ENCODE results near the gene NR2F2.

The NR2F2 gene

DNA sequence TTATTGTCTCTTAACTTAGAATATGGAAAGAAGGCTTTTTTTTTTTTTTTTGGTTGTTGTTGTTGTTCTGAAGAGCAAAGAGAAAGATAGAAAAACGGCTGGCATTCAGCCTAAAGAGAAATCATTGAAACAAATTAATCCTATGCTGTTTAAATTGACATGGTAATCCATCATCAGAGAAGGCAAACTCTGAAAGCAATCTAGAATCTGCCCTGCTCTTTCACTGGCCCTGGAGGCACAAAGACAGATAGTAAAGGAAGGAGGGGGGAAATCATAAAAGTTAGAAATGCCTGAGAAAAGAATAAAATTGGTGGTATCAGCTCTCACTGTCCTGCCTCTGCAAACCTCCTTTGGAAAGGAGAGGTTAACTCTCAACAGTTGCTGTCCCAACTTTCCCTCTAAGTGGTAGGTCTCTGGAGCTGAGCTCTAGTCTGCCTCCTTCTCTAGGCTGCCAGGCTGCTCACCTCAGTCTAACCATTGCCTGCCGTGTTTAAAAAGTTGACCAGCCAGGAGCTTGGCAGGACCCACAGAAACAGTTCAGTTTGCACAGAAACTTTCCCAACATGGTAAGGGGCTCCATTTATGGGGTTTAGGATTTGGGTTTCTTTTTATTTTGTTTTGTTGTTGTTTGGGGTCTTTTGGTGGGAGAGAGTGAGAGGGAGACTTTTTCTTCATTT is 13.4 kb upstream of the NR2F2 start:
- H3K4me3 ChIP-seq (ENCODE audit: low read depth, low read length): peak overlapping the region; percentile 50
- peaks cover 63% of the 10 kb centered on the region for H3K79me2 ChIP-seq (ENCODE audit: control insufficient read depth, insufficient read depth, low read length, unreplicated experiment)
- no peak overlapping the region for H2AFZ ChIP-seq (ENCODE audit: low read length, unreplicated experiment)
- H3K4me1 ChIP-seq (ENCODE audit: control insufficient read depth, insufficient read depth, low read length, unreplicated experiment): peaks cover 21% of the 10 kb centered on the region
- peak overlapping the region; percentile 35 for H3K27ac ChIP-seq (ENCODE audit: low read depth, low read length)
- H3K36me3 ChIP-seq (ENCODE audit: insufficient read depth, low read length): 0 out of 2 replicates have a peak, but pooled peaks cover 3% of the 10 kb centered on the region
- no peaks in the 10 kb centered on the region for H3K27me3 ChIP-seq (ENCODE audit: insufficient read depth, low read length)

DNA sequence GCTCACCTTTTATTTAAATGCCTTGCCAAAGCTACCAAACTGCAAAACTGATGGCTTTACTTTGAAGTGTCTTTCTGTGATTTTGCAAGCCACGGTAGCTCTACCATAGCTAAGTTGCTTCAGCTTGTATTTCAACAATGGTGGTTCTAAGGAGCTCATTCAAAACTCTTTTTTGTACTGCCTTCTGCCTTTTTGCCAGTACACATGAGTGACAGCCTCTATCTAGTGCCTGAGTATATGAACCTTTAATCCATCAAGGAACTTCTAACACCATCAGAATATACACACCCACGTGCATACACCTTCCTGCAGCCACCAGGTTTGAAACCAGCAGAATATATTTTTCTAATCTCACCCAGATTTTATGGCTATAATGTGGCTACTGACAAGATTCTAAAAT is 10.4 kb upstream of the NR2F2 start:
- Histone ChIP-seq H3K4me3 (ENCODE audit: low read depth, low read length) (peak overlapping the region; percentile 50), H3K79me2 (ENCODE audit: control insufficient read depth, insufficient read depth, low read length, unreplicated experiment) (peaks cover 88% of the 10 kb centered on the region), H3K4me1 (ENCODE audit: control insufficient read depth, insufficient read depth, low read length, unreplicated experiment) (peaks cover 23% of the 10 kb centered on the region), H3K36me3 (ENCODE audit: insufficient read depth, low read length) (no peaks in the 10 kb centered on the region), H2AFZ (ENCODE audit: low read length, unreplicated experiment) (no peak overlapping the region), H3K27ac (ENCODE audit: low read depth, low read length) (0 out of 2 replicates have a peak overlapping the region, but pooled peaks have one; percentile 35), H3K27me3 (ENCODE audit: insufficient read depth, low read length) (no peaks in the 10 kb centered on the region)

DNA sequence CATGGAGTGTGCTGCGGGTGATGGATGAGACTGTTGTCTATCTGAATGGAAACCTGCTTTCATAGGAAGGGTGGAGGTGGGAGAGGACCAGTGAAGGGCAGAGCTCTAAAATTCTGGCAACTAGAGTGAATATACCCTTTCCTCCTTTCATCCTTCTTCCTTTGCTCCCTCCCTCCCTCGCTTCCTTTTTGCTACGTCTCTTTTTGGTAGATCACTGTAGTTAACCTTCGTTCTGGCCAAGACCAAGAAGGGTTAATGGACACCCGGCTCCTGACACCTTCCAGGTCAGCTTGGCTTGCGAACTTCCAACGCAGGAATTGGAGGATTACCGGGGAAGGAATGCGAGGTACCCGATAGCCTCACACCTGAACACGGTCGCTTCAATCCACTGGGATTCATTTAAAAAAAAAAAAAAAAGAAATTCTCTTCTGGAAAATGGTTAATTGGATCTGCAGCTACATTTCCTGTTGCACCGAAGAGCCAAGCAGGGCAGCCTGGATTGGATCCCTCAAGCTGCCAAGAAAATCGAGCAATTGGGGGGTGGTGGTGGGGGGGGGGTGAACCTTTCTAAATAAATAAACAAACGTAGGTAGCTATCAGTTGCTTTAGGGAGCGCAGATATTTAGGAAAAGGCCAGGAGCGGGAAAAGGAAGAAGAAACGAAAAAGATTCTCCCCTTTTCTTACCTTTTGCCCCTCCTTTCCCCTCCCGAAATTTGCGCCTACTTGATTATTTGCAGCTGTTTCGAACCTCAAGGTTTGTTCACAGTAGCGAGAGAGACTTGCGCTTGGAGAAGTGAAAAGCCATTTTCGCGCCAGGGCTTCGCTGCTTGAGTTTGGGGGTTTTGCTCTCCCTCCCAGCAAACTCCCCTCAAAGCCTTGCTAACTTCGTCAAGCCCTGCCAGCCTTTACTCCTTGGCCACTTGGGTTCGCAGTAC is 9.5 kb upstream of the NR2F2 start:
- H3K79me2 ChIP-seq (ENCODE audit: control insufficient read depth, insufficient read depth, low read length, unreplicated experiment): peaks cover 92% of the 10 kb centered on the region
- peaks cover 23% of the 10 kb centered on the region for H3K4me1 ChIP-seq (ENCODE audit: control insufficient read depth, insufficient read depth, low read length, unreplicated experiment)
- no peak overlapping the region for H2AFZ ChIP-seq (ENCODE audit: low read length, unreplicated experiment)
- no peaks in the 10 kb centered on the region for H3K36me3 ChIP-seq (ENCODE audit: insufficient read depth, low read length)
- H3K4me3 ChIP-seq (ENCODE audit: low read depth, low read length): peak overlapping the region; percentile 75
- H3K27me3 ChIP-seq (ENCODE audit: insufficient read depth, low read length): no peaks in the 10 kb centered on the region
- H3K27ac ChIP-seq (ENCODE audit: low read depth, low read length): peak overlapping the region; percentile 85

DNA sequence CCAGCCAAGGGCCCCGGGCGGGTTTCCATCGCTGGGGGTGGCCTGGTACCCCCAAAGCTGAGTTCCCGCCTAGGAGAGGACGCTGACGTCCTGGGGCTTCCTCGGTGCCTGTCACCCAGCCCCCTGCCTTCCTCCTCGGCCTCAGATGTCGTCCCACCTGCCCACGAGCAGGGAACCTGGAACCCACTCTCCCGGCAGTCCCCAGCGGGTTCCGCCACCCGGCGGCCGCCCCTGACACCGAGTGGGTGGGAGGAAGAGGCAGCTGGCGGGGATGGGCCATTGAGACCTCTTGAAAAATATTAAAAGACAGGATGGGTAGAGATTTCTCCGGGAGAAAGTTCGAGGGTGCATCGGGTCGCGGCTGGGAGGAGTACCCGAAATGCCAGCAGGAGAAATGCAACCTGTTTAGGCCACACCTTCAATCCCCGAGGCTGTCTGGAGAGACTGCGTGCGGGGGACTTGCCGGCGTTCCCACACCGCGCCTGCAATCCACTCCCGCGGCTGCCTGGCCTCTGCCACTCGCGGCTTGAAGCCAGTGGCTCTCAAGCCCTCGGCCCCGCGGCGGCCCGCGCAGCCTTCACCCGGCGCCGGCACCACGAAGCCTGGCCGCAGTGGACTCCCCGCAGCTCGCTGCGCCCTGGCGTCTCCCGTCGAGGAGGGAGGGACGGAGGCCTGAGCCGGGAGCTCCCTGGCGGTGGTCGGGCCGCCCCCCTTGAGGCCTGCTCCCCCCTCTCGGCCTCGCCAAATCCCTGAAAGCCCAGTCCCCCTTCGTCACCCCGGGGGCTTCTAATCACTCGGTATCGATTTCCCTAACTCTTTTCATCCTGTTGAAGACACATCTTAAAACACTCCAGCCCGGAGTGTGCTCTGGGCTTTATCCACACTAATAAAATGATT is 8.6 kb upstream of the NR2F2 start:
- H3K27me3 ChIP-seq (ENCODE audit: insufficient read depth, low read length): no peaks in the 10 kb centered on the region
- peaks cover 23% of the 10 kb centered on the region for H3K4me1 ChIP-seq (ENCODE audit: control insufficient read depth, insufficient read depth, low read length, unreplicated experiment)
- H2AFZ ChIP-seq (ENCODE audit: low read length, unreplicated experiment): no peak overlapping the region
- H3K4me3 ChIP-seq (ENCODE audit: low read depth, low read length): peak overlapping the region; percentile 75
- H3K27ac ChIP-seq (ENCODE audit: low read depth, low read length): peak overlapping the region; percentile 85
- no peaks in the 10 kb centered on the region for H3K36me3 ChIP-seq (ENCODE audit: insufficient read depth, low read length)
- peaks cover 95% of the 10 kb centered on the region for H3K79me2 ChIP-seq (ENCODE audit: control insufficient read depth, insufficient read depth, low read length, unreplicated experiment)

DNA sequence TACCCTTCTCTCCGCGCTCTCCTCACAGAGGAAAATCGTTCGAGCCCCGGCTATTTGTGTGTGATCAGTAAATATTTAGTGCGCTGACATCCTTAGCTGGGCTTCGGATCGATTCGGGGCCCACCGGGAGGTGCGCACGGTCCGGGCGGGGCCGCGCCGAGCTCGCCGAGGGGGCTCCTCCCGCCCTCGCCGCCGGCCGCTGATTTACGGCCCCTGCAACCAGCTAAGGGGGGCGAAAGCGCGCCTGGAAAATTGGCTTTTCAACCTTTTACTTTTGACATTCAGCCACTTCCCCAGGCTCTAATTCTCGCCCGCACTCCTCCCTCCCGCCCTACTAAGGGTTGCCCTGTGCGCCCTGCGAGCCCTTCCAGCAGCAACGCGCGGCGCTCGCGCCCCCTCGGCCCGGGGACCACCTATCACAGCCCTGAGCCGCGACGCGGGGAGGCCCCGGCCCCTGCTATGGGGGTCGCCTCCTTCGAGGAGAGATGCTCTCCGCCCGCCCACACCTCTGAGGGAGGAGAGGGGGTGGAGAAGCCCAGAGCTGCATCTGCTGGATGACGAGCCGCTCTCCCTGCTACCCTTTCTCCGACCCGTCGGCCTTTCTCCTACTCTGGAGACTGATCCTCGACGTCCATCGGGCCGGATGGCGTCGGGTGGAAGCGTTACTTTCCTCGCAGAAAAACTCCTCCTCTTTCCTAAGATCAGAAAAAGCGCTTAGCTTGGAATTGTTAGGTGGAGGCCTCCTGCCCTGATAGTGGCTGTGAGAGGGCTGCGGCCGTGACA is 7.8 kb upstream of the NR2F2 start:
- peaks cover 18% of the 10 kb centered on the region for H3K4me1 ChIP-seq (ENCODE audit: control insufficient read depth, insufficient read depth, low read length, unreplicated experiment)
- no peaks in the 10 kb centered on the region for H3K27me3 ChIP-seq (ENCODE audit: insufficient read depth, low read length)
- H2AFZ ChIP-seq (ENCODE audit: low read length, unreplicated experiment): no peak overlapping the region
- H3K27ac ChIP-seq (ENCODE audit: low read depth, low read length): peak overlapping the region; percentile 85
- peak overlapping the region; percentile 75 for H3K4me3 ChIP-seq (ENCODE audit: low read depth, low read length)
- H3K79me2 ChIP-seq (ENCODE audit: control insufficient read depth, insufficient read depth, low read length, unreplicated experiment): peaks cover 96% of the 10 kb centered on the region
- H3K36me3 ChIP-seq (ENCODE audit: insufficient read depth, low read length): no peaks in the 10 kb centered on the region

DNA sequence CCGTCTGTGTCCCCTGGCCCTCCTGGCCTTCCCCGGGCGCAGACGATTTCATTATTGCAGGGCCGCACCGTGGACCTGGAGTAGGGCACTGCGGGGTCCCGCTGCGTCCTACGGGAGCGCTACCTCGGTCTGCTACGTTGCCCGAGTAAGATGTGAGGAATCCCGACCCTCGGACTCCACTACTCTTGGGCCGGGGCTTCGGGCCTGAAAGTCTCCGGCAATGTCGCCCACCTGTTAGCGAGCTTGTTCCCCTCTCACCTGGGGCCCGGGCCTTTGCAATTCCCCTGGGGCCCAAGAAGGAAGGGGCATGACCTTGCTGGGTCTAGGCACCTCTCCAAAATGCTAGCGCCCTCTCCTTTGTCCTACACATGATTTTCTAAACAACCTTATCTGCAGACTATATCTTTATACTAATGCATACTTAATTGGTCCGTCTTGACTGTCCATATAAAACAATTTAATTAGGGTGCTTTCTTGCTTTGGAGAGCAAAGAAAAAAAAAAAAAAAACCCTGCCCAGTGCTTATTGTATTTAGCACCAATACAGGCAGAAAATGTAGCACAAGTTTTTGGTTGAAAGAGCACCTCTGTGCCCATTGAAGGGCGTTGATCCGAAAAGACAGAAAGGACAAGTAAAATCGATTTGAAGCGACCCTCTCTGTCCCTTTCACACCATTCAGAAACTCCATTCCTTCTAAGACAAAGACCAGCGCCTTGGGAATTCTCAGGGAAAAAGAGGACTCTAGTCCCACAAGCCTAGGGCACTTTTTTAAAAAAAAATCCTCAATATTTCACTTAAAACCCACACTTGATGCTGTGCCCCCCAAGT is 7.0 kb upstream of the NR2F2 start:
- Histone ChIP-seq H2AFZ (ENCODE audit: low read length, unreplicated experiment) (no peak overlapping the region), H3K4me3 (ENCODE audit: low read depth, low read length) (peak overlapping the region; percentile 75), H3K36me3 (ENCODE audit: insufficient read depth, low read length) (no peaks in the 10 kb centered on the region), H3K27me3 (ENCODE audit: insufficient read depth, low read length) (no peaks in the 10 kb centered on the region), H3K4me1 (ENCODE audit: control insufficient read depth, insufficient read depth, low read length, unreplicated experiment) (peaks cover 18% of the 10 kb centered on the region), H3K27ac (ENCODE audit: low read depth, low read length) (peak overlapping the region; percentile 85), H3K79me2 (ENCODE audit: control insufficient read depth, insufficient read depth, low read length, unreplicated experiment) (peaks cover 97% of the 10 kb centered on the region)

DNA sequence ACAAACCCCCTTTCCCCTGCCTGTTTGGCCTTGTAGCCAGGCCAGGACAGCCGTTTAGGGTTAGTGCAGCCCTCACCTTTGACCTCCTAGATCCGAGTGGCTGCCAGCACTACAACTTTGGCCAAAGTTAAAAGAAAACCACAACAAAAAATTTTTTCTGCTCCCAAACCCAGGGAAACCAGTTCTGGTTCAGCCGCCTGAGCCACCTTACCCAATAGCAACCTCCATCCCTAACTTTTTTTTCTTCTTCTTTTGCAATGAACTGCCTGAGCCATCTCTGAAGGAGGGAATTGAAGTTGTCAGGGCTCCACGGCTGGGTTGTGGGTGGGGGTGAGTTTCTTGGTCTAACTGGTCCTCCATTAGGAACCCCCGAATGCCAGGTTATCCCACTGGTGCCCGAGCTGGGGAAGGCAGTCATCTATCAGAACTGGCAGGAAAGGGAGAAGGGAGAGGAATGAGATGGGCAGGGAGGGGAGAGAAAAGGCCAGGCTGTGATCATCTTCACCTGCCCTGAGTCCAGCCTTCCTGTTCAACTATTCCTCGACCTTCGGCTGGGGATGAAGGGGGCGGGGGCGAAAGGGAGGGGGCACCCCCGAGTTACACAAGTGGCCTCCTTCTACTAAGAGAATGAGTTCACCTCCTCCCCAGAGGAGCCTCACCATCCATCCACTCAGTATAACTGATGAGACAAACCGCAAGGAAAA is 6.2 kb upstream of the NR2F2 start:
- Histone ChIP-seq H3K36me3 (ENCODE audit: insufficient read depth, low read length) (no peaks in the 10 kb centered on the region), H2AFZ (ENCODE audit: low read length, unreplicated experiment) (peak overlapping the region; percentile 61), H3K27ac (ENCODE audit: low read depth, low read length) (peak overlapping the region; percentile 85), H3K79me2 (ENCODE audit: control insufficient read depth, insufficient read depth, low read length, unreplicated experiment) (peaks cover 97% of the 10 kb centered on the region), H3K27me3 (ENCODE audit: insufficient read depth, low read length) (no peaks in the 10 kb centered on the region), H3K4me1 (ENCODE audit: control insufficient read depth, insufficient read depth, low read length, unreplicated experiment) (peaks cover 25% of the 10 kb centered on the region), H3K4me3 (ENCODE audit: low read depth, low read length) (peak overlapping the region; percentile 75)

DNA sequence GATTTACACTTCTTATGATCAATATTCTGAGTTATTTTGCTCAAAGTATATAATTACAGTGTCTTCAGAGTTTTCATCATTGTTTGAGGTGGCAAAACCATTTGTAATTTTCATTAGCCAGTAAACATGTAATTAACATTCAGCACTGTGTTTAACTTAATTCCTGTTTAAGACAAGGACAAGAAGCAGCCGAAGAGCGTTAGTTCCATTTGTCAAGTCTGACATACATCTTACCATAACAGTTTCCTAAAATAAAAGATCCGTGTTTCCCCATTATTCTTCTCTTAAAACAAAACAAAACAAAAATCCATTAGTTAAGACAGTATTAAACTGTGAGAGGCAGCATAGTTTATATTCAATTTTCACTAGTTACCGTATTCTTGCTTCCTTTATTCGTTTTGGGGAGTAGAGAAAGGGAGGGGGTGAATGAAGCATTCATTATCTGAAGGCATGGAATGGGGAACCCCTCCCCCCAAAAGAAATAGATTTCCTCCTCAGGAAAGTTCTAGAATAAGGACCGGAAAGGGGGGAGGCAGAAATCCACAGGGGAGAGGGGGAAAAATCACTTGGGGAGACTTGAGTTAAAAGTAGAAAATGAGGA is 5.5 kb upstream of the NR2F2 start:
- Histone ChIP-seq H3K27me3 (ENCODE audit: insufficient read depth, low read length) (no peaks in the 10 kb centered on the region), H2AFZ (ENCODE audit: low read length, unreplicated experiment) (peak overlapping the region; percentile 61), H3K27ac (ENCODE audit: low read depth, low read length) (peak overlapping the region; percentile 85), H3K4me1 (ENCODE audit: control insufficient read depth, insufficient read depth, low read length, unreplicated experiment) (peaks cover 22% of the 10 kb centered on the region), H3K79me2 (ENCODE audit: control insufficient read depth, insufficient read depth, low read length, unreplicated experiment) (peaks cover 97% of the 10 kb centered on the region), H3K36me3 (ENCODE audit: insufficient read depth, low read length) (no peaks in the 10 kb centered on the region), H3K4me3 (ENCODE audit: low read depth, low read length) (peak overlapping the region; percentile 75)
